ENCODE results near the gene PEF1. TPM values are rescaled to one million over a fixed set of nuclear protein-coding genes. Genes with fewer than 3 reads are reported as not detected.

Gene PEF1
- total RNA-seq, 1 experiment from 2014 or later: 40.3 TPM

DNA sequence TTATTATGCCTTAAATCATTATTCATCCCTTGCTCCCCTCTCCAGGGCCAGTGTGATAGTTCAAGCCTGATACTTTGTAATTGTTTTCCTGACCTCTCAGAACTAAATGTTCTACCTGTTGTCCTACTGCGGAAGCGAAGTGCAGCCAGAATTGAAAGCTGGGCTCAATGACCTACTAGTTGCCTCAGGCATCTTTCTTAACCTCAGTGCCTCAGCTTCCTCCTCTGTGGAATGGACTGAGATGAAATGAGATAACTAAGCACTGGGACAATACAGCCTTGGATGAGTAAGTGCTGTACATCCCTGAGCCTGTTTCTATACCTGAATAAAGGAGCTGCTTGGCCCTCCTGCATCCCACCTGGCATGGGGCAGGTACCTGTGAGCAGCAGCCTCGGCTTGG is 32.7 kb upstream of the PEF1 start:
- H3K23me2 ChIP-seq (ENCODE audit: insufficient read length, low read depth, low read length, poor library complexity, severe bottlenecking): no peaks in the 10 kb centered on the region
- H3K27me3 Mint-ChIP-seq (ENCODE audit: low read depth): no peaks in the 10 kb centered on the region

More for the DNA sequence above, 32.7 kb upstream of the PEF1 start:
- Histone ChIP-seq H3K4me2 (ENCODE audit: insufficient read depth, insufficient read length, low read length) (no peak overlapping the region), H4K91ac (ENCODE audit: insufficient read length, low read depth, low read length) (no peak overlapping the region), H3K9me3 (ENCODE audit: control insufficient read depth, low read depth, low read length) (no peaks in the 10 kb centered on the region), H2BK20ac (ENCODE audit: low read depth, low read length, poor library complexity, severe bottlenecking) (no peak overlapping the region), H4K5ac (ENCODE audit: insufficient read length, low read depth, low read length) (no peak overlapping the region), H2BK120ac (ENCODE audit: low read depth, low read length, poor library complexity, severe bottlenecking) (no peak overlapping the region), H3K9ac (ENCODE audit: extremely low read depth, insufficient read length, low read length) (no peak overlapping the region), H3K14ac (ENCODE audit: insufficient read depth, low read length) (no peak overlapping the region), H2AK5ac (ENCODE audit: insufficient read length, low read length) (no peak overlapping the region), H3K18ac (ENCODE audit: insufficient read length, low read depth, low read length) (no peak overlapping the region), H2AFZ (ENCODE audit: low read length) (no peak overlapping the region), H3K79me2 (ENCODE audit: insufficient read depth, low read length) (no peaks in the 10 kb centered on the region), H3K56ac (ENCODE audit: insufficient read length, low read depth, low read length) (no peak overlapping the region), H3K27ac (ENCODE audit: insufficient read length, low read depth, low read length) (no peak overlapping the region), H3T11ph (ENCODE audit: low read length) (no peak overlapping the region), H4K20me1 (ENCODE audit: control insufficient read depth, insufficient read depth, insufficient read length) (no peaks in the 10 kb centered on the region), H2BK12ac (ENCODE audit: insufficient read length, low read depth, low read length) (no peak overlapping the region), H3K4ac (ENCODE audit: low read depth, low read length) (no peak overlapping the region), H3K4me1 (ENCODE audit: insufficient read depth, low read length) (no peaks in the 10 kb centered on the region), H3K23ac (ENCODE audit: insufficient read length, low read depth, low read length) (no peak overlapping the region), H2BK15ac (ENCODE audit: low read depth, low read length) (no peak overlapping the region), H2BK5ac (ENCODE audit: insufficient read length, low read length) (no peak overlapping the region), H3K79me1 (ENCODE audit: insufficient read depth, low read depth, low read length, poor library complexity, severe bottlenecking) (no peaks in the 10 kb centered on the region), H4K8ac (replicated peaks; ENCODE audit: insufficient read length, low read depth, low read length) (no peak overlapping the region), H3K27me3 (ENCODE audit: insufficient read depth, low read length) (no peaks in the 10 kb centered on the region)
- TF ChIP-seq, protein P1, sequence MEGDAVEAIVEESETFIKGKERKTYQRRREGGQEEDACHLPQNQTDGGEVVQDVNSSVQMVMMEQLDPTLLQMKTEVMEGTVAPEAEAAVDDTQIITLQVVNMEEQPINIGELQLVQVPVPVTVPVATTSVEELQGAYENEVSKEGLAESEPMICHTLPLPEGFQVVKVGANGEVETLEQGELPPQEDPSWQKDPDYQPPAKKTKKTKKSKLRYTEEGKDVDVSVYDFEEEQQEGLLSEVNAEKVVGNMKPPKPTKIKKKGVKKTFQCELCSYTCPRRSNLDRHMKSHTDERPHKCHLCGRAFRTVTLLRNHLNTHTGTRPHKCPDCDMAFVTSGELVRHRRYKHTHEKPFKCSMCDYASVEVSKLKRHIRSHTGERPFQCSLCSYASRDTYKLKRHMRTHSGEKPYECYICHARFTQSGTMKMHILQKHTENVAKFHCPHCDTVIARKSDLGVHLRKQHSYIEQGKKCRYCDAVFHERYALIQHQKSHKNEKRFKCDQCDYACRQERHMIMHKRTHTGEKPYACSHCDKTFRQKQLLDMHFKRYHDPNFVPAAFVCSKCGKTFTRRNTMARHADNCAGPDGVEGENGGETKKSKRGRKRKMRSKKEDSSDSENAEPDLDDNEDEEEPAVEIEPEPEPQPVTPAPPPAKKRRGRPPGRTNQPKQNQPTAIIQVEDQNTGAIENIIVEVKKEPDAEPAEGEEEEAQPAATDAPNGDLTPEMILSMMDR (conservative IDR thresholded peaks at IDR 0.05): no peak
- H3K4me1 Mint-ChIP-seq: peaks cover 2 to 13% of the 10 kb centered on the region in 2 experiments; a peak in 3 of 4 replicates
- no CpG with 5 or more reads among the region's 3 CpGs for WGBS (ENCODE audit: extremely low coverage, insufficient read length, low lambda C conversion rate)
- H3K4me3 Mint-ChIP-seq: no peak overlapping the region
- no peaks in the 10 kb centered on the region; a peak in 1 of 5 replicates for H3K9me3 Mint-ChIP-seq
- no peaks in the 10 kb centered on the region for H3K36me3 Mint-ChIP-seq (ENCODE audit: insufficient read depth in 1 of 3, low read depth in 3 of 3)
- H3K27ac Mint-ChIP-seq: 0 out of 7 replicates have a peak overlapping the region, but pooled peaks of 2 of the 3 experiments have one; percentile 1 to 38
- DNase-seq: no peak
